ENCODE measurements around the gene TNS3.

The TNS3 gene

DNA sequence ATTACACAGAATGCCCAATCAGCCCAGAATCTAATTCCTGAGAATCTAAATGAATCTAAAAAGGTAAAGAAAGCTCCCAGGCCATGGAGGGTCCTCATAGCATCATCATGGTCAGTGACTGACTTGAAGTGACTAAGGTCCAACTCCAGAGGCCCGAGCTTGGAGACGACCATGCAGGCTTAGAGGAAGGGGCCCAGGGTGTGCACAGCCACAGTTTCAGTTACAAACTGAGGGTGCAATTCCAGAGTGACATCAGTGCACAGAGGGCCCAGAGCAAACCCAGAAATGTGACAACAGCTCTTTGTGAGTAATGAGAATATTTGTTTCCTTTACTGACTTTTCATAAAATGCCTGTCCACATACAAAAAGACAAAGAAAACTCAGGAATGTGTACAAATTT, 170.0 kb downstream of the TNS3 start:
- TF ChIP-seq, protein P1, sequence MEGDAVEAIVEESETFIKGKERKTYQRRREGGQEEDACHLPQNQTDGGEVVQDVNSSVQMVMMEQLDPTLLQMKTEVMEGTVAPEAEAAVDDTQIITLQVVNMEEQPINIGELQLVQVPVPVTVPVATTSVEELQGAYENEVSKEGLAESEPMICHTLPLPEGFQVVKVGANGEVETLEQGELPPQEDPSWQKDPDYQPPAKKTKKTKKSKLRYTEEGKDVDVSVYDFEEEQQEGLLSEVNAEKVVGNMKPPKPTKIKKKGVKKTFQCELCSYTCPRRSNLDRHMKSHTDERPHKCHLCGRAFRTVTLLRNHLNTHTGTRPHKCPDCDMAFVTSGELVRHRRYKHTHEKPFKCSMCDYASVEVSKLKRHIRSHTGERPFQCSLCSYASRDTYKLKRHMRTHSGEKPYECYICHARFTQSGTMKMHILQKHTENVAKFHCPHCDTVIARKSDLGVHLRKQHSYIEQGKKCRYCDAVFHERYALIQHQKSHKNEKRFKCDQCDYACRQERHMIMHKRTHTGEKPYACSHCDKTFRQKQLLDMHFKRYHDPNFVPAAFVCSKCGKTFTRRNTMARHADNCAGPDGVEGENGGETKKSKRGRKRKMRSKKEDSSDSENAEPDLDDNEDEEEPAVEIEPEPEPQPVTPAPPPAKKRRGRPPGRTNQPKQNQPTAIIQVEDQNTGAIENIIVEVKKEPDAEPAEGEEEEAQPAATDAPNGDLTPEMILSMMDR (IDR thresholded peaks at IDR 0.05; ENCODE audit: low read depth, low read length), result no peak
- no peak for DNase-seq (ENCODE audit: extremely low read depth, low read depth)

DNA sequence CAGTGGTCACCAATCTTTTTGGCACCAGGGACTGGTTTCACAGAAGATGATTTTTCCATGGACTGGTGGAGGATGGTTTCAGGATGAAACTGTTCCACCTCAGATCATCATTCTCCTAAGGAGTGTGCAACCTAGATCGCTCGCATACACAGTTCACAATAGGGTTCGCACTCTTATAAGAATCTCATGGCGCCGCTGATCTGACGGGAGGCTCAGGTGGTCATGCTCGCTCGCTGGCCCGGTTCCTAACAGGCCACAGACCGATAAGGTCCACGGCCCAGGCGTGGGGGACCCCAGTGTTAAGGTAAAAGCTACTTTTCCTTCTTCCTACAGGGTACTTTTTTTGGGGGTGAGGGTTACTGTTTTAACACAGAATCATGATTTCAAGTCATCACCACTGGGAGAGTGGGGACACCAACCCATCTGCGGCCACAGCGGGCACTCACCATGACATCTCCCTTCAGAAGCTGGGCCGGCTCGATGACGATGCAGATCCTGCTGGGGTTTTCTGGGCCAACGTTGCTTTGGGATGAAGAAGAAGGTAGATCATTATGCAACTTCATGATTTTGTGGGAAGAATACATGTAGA, 170.5 kb downstream of the TNS3 start:
- TF ChIP-seq, protein P1 (IDR thresholded peaks at IDR 0.05; ENCODE audit: low read depth, low read length), result no peak
- DNase-seq (ENCODE audit: extremely low read depth, low read depth), result no peak

DNA sequence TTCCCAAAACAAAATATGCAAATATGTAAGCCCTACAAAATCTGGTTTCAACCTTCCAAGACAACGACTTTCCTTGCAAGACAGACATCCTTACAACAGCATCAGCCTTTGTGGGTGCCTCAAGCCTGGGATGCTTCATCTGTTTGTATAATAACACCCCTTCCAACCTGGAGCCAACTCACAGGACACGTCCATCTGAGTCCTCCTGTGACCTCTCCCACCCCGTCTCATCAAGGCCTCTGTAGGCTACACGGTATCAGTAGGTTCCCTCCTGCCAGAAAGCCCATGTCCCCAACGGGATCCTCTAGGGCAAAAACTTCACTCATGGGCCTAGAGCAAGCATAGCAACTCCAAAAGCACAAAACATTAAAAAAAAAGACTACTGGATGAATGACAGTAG, 173.2 kb downstream of the TNS3 start:
- no peak for DNase-seq (ENCODE audit: extremely low read depth, low read depth)
- TF ChIP-seq, protein P1 (IDR thresholded peaks at IDR 0.05; ENCODE audit: low read depth, low read length), result no peak

DNA sequence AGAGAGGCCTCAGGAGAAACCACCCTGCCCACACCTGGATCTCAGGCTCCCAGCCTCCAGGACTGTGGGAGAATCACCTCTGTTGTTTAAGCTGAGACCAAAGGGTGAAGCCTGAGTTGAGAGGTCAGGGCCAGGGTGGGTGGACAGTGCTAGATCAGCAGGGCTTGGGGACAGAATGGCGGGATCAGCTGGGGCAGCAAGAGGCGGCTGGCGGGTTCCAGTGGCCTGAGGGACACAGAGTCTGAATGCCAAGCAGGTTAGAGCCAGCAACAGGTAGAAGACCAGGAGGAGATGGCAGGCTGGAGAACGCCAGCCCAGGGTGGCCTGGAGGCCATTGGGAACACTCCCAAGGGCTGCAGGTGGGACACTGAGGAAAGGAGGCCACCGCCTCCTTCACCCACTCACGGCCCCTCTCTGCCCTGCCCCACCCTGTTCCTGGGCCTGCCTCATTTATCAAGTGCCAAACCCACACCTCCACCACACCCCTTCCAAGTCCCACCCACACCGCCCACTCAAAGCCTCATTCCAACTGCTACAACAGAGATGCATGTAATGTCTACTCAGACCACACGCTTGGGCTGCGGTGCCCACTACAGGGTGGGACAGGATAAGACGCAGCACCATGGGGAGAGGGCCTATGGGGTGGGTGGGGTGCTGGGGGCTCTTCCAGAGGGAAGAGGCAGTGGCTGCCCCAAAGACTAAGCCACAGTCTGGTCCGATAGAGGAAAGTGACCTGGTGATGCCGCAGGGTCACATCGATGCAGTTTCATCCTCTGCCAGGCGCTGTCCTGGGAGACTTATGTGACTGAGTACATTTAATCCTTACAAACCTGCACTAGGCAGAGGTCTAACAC, 173.9 kb downstream of the TNS3 start:
- DNase-seq (ENCODE audit: extremely low read depth, low read depth), result no peak

DNA sequence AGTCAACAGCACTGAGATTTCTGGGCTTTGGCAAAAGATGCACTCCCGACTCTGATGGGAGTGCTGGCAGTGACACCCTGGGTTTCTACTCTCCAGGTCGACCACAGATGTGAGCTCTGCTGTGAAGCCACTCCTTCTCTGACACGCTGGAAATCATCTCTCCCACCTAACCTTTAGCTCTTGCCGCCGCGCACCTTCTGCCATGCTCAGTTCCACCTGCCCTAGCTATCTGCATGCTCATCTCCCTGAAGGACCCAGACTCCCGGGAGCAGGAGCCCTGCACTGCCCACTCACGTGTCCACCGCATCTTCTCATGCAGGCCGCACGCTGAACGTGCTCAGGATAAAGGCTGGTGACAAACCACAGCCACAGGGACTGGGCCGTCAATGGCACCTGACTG, 174.8 kb downstream of the TNS3 start:
- DNase-seq (ENCODE audit: extremely low read depth, low read depth), result no peak
- TF ChIP-seq, protein P1 (IDR thresholded peaks at IDR 0.05; ENCODE audit: low read depth, low read length), result no peak

More for the DNA sequence above, 173.9 kb downstream of the TNS3 start:
- TF ChIP-seq, protein P1 (IDR thresholded peaks at IDR 0.05; ENCODE audit: low read depth, low read length), result no peak

DNA sequence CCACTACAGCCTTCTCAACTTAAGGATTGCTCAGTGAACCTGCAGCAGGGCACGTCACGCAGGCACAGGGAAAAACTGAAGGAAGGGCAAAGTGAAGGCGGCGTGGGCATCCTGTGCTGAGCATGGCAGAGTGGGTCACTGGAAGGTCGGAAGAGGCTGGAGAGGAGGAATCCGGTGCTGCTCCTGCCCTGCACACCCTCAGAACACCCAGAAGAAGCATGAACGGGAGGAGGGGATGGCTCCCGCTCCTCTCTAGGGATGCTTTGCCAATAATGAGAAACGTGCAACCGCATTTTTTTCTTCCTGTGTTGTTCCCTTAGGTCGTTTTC, 175.1 kb downstream of the TNS3 start:
- TF ChIP-seq, protein P1 (IDR thresholded peaks at IDR 0.05; ENCODE audit: low read depth, low read length), result no peak

More for the DNA sequence above, 175.1 kb downstream of the TNS3 start:
- no peak for DNase-seq (ENCODE audit: extremely low read depth, low read depth)

Data from AG09319 (cell line).